ENCODE results near the gene DCPS.

GRCh38 chr11:126340960-126341606, 37.2 kb downstream of the DCPS start:
- no peak for TF ChIP-seq CTCF (conservative IDR thresholded peaks at IDR 0.05)
- TF ChIP-seq EZH2 (IDR thresholded peaks at IDR 0.05; ENCODE audit: low read depth): no peak
